Natural killer cell treated with Interleukin-12 subunit alpha and Interleukin-12 subunit beta and Interleukin-15 and Interleukin-18, amount 100 ng/mL, for 72 hours (primary cell): Measurements from ENCODE around the gene CD59. TPM values are rescaled to one million over a fixed set of nuclear protein-coding genes. Genes with fewer than 3 reads are reported as not detected.
"Not testable (repeated sequence)": the region's sequence is repeated elsewhere in the genome, so short reads cannot be mapped to it uniquely, and the experiment has no call there.

Source experiments
- ATAC-seq, 2 donors: fragments of 150-1000 bp; cut with Tn5 transposase in 1 of 2; sonication (Bioruptor Pico), chemical (Tn5 transposase) in 1 of 2; 2 replicates each; pipeline ENCODE4 v1.10.0; 2021
- DNase-seq: peaks from one replicate; pipeline ENCODE4 v3.0.0; 2022; ENCODE audit warnings: low spot score
- H3K27ac Mint-ChIP-seq, 2 donors: 1 replicate in 1 of 2; 2 replicates in 1 of 2; pipeline ENCODE4 v1.8.0; 2022; ENCODE audit warnings: mixed read lengths in 2 of 2, mild to moderate bottlenecking in 1 of 2, moderate library complexity in 1 of 2
- H3K27me3 Mint-ChIP-seq, 2 donors: 1 replicate in 1 of 2; 2 replicates in 1 of 2; pipeline ENCODE4 v1.8.0; 2022; ENCODE audit warnings: mixed read lengths in 2 of 2
- H3K36me3 Mint-ChIP-seq: one replicate; pipeline ENCODE4 v1.8.0; 2022; ENCODE audit warnings: mixed read lengths
- H3K4me1 Mint-ChIP-seq, 2 donors: 1 replicate in 1 of 2; 2 replicates in 1 of 2; pipeline ENCODE4 v1.8.0; 2022; ENCODE audit warnings: low read depth in 2 of 2, mixed read lengths in 2 of 2, mild to moderate bottlenecking in 1 of 2
- H3K4me3 Mint-ChIP-seq: one replicate; pipeline ENCODE4 v1.8.0; 2022; ENCODE audit warnings: mixed read lengths
- H3K9me3 Mint-ChIP-seq: 2 replicates; pipeline ENCODE4 v1.8.0; 2022; ENCODE audit warnings: mixed read lengths
- total RNA-seq, 2 donors: library from RNA; stranded (reverse); gene quantifications; one replicate each; pipeline ENCODE4 v1.2.3, GENCODE V29; 2022

The CD59 gene
- total RNA-seq, 2 donors from 2014 or later: 15.5 to 23.2 TPM

DNA sequence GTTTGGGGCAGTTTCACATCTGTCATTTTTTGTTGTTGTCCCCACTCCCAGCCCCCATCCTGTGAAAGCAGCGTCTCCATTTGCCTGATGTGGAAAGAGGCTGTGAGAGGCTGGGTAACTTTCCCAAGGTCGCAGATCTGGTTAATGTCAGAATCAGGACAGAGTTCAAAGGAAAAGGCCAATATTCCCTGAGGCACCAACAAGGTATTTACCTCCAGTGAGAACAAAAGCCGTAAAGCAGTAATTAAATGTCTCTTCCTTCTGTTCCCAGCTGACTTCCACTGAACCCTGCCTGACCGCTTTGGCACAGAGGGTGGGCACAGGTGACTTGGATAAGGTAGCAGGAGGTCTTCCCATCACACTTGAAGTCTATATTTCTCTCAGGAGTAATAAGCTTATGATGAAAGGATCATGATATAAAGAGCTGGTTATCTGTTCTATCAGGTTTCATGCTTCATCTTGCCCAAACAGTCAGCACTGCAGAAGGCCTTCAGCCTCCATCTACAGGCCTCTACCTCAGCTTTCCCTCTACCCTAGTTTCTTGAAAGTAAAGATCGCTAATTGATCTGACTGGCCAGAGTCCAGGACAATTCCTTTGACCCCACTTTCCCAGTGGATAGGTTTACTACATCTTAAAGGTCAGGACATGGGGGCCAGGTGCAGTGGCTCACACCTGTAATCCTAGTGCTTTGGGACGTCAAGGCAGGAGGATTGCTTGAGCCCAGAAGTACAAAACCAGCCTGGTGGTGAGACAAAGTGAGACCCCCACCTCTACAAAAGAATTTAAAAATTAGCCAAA is 45.0 kb downstream of the CD59 start:
- H3K4me3 Mint-ChIP-seq: no peak overlapping the region
- no peak for DNase-seq
- no peaks in the 10 kb centered on the region for H3K36me3 Mint-ChIP-seq
- H3K9me3 Mint-ChIP-seq: no peaks in the 10 kb centered on the region
- peaks cover 12 to 13% of the 10 kb centered on the region in 2 donors for H3K27me3 Mint-ChIP-seq
- peaks cover 0 to 1% of the 10 kb centered on the region in 2 donors for H3K4me1 Mint-ChIP-seq
- no peak overlapping the region for H3K27ac Mint-ChIP-seq
- no peak for ATAC-seq

DNA sequence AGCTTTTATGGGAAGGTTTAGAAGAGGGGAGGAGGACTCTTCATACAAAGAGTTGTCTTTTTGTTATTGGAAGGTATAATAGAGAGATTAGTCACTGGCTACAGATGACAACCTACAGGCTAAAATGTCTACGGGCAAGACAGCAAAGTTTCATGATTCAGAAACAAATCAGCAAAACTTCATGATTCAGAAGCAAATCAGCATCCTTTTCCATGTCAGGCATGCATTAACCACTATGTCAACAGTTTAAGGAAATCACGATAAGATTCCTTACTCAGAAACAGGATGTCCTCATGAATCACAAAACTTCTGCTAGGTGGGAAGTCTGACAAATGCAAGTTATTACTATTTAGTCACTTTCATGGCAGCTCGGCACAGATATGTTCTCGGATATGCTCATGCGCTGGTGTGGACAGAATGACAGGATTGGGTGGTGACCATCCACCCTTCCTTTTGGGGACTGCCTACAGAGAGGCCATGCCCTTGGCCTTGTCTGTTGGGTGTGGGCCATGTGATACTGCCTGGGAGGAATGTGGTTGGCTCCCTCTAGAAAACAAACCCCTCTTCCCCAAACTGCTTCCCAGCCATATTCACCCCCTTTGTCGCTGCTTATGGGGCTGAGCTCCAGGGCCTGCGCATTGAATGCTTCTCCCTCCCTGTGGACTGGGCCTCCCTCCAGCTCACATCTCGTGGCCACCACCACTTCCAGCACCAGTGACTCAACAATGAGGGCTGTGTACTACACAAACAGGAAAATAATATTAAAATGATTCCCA is 45.7 kb downstream of the CD59 start:
- Mint-ChIP-seq H3K9me3 (no peaks in the 10 kb centered on the region), H3K4me3 (no peak overlapping the region), H3K27me3 (peaks cover 7 to 8% of the 10 kb centered on the region in 2 donors), H3K36me3 (no peaks in the 10 kb centered on the region), H3K4me1 (no peaks in the 10 kb centered on the region), H3K27ac (no peak overlapping the region)
- no peak for DNase-seq
- no peak for ATAC-seq

DNA sequence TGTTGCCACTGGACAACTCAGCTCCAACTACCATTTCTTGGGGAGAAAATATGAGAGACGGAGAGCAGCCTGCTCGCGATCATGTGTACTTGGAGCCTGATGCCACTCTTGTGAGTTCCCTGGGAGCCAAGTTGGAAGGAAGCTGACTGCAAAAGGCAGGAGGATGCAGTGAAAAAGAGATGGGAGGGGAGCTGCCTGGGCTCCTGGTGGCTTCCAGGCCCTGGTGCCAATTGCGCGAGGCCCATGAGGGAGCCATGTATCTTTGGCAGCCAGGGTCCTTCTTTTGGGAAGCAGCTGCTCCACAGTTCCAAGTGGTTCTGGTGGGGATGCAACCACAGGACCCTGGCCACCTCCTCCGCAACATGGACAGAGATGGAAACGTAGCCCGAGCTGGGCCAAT is 46.7 kb downstream of the CD59 start:
- no peaks in the 10 kb centered on the region for H3K36me3 Mint-ChIP-seq
- no peak overlapping the region for H3K27ac Mint-ChIP-seq
- no peaks in the 10 kb centered on the region for H3K4me1 Mint-ChIP-seq
- peaks cover 6 to 10% of the 10 kb centered on the region in 2 donors for H3K27me3 Mint-ChIP-seq
- H3K4me3 Mint-ChIP-seq: no peak overlapping the region
- H3K9me3 Mint-ChIP-seq: no peaks in the 10 kb centered on the region
- DNase-seq: no peak
- ATAC-seq: no peak

DNA sequence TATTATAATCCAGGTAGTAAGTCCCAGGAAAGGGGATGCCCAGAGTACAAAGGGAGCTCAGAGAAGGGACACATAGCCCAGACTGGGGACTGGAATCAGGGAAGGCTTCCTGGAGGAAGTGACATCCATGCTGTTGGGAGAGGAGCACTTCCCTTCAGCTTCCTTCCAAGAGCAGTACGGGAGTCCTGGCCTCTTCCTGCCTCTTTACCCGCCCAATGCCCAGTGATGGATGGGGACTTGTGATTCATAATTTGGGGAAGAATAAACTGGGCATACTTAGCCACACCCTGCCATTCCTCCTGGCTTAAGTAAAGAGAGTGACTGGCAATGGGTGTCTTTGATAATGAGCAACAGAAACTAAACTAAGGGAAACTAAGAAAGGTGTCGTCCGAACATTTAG is 47.1 kb downstream of the CD59 start:
- Mint-ChIP-seq H3K9me3 (no peaks in the 10 kb centered on the region), H3K36me3 (no peaks in the 10 kb centered on the region), H3K4me3 (no peak overlapping the region), H3K27me3 (peaks cover 9 to 14% of the 10 kb centered on the region in 2 donors), H3K4me1 (no peaks in the 10 kb centered on the region), H3K27ac (no peak overlapping the region)
- DNase-seq (no peak), ATAC-seq (no peak)

DNA sequence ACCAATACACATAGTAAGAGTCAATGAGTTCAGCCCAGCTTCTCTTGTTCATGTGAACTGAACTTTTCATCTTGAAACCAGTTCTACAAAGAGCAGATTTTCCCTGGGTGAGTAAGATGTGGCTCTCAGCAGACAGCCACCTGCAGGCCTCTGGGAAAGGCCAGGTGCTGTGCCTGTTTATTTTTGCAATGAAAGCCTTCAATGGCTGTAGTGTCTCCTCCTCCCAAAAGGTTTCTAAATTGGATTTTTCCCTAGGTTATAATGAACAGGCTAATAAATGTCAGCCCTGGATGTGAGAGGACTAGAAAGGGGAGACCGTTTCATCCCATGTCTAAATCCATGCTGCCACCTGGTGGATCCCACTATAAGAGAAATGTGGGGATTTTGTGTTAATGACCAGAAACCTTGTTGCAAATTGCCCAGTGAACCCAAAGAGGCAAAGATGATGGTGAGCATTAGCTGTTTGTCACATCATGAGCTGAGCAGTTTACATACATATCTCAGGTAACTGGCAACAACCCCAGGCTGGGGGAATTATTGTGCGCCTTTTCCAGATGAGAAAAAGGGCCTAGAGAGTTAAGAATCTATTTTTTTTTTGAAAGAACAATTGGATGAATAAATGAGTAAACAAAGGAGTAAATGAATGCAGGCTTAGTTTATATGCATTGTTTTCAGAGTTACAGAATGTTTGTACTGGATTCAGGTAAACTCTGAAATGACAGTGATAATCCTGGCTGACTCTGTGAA is 48.3 kb downstream of the CD59 start:
- H3K27ac Mint-ChIP-seq: no peak overlapping the region
- no peak for ATAC-seq
- no peaks in the 10 kb centered on the region for H3K4me1 Mint-ChIP-seq
- H3K36me3 Mint-ChIP-seq: no peaks in the 10 kb centered on the region
- no peak for DNase-seq
- no peak overlapping the region for H3K4me3 Mint-ChIP-seq
- H3K27me3 Mint-ChIP-seq: peaks cover 11 to 17% of the 10 kb centered on the region in 2 donors
- no peaks in the 10 kb centered on the region for H3K9me3 Mint-ChIP-seq

DNA sequence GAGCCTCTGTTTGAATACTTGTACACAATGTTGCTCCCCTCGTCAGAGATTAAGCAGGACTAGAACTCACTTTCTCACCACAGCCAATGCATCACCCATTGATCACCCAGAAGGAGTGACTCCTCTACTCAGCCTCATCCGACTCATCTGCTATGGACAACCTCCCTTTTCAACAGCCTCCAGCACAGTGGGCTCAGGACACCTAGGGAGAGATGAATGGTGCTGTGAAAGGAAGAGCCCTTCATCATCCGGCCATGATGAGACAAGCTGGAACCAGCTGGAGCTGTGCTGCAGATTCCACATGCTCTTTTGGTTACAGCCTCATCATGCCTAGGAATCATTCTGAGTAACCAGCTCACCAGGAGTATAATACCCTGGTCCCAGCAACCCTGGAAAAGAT is 51.1 kb downstream of the CD59 start:
- DNase-seq: no peak
- Mint-ChIP-seq H3K4me3 (no peak overlapping the region), H3K27me3 (peaks cover 29 to 39% of the 10 kb centered on the region in 2 donors)

DNA sequence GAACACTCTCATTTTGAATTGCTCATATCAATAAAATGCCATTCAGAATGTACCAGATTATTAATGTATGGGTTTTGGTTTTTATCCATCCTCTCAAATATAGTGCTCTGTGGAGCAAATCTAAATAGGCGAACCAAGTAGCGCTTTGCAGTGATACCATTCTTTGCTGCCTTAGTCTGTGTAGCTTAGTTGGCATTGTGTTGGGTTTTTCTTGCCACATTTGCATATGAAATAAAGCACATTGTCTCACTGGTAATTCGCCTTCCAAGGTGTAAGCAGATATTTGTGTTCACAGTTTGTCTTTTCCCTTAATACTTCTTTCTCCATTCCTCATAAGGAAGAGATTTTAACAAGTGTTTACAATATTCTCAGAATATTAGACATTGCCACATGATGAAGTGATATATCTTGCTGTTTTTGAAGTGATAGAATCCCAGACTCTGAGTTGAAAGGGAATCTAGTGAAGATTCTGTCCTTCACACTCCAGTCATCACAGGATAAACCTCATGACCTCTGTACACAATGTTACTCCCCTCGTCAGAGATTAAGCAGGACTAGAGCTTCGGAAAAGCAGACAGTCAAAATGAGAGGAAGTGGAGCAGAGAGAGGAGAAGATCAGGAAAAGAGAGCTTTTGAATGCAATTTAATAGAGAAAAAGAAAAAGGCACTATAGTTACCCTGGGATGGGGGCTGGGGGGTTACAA is 52.1 kb downstream of the CD59 start:
- Mint-ChIP-seq H3K4me3 (no peak overlapping the region), H3K27ac (no peak overlapping the region), H3K36me3 (no peaks in the 10 kb centered on the region), H3K27me3 (peaks cover 34 to 48% of the 10 kb centered on the region in 2 donors), H3K4me1 (no peaks in the 10 kb centered on the region), H3K9me3 (no peaks in the 10 kb centered on the region)
- ATAC-seq: no peak
- DNase-seq: no peak

More for the DNA sequence above, 51.1 kb downstream of the CD59 start:
- no peak for ATAC-seq
- no peaks in the 10 kb centered on the region for H3K4me1 Mint-ChIP-seq
- H3K36me3 Mint-ChIP-seq: no peaks in the 10 kb centered on the region
- H3K27ac Mint-ChIP-seq: no peak overlapping the region
- no peaks in the 10 kb centered on the region for H3K9me3 Mint-ChIP-seq

DNA sequence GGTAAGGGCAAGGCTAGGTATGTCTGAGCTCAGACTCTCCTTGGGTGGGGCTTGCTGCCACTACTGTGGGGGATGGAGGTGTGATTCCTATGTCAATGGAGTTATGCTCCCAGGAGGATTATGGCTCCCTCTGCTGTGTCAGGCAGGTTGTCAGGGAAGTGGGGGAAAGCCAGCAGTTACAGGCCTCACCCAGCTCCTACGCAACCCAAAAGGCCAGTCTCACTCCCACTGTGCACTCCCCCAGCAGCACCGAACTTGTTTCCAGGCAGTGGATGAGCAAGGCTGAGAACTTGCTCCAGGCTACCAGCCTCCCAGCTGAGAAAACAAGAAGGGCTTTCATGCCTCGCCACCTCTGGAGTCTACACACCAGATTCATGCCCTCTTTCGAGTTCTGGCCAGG is 53.8 kb downstream of the CD59 start:
- Mint-ChIP-seq H3K4me1 (no peaks in the 10 kb centered on the region), H3K27ac (no peak overlapping the region), H3K27me3 (peaks cover 48 to 63% of the 10 kb centered on the region in 2 donors), H3K4me3 (no peak overlapping the region), H3K36me3 (no peaks in the 10 kb centered on the region), H3K9me3 (no peaks in the 10 kb centered on the region)
- no peak for DNase-seq
- no peak for ATAC-seq

DNA sequence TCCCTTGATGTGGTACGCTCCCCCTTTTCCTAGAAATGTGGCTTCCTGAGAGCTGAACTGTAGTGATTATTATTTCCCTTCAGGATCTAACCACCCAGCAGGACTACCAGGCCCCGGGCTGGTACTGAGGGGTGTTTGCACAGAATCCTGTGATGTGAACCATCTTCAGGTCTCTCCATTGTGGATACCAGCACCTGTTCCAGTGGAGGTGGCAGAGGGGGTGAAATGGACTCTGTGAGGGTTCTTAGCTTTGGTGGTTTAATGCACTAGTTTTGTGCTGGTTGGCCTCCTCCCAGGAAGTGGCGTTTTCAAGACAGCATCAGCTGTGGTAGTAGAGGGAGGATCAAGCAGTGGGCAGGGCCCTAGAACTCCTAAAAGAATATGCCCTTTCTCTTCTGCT is 54.2 kb downstream of the CD59 start:
- H3K9me3 Mint-ChIP-seq: no peaks in the 10 kb centered on the region
- H3K4me1 Mint-ChIP-seq: no peaks in the 10 kb centered on the region
- H3K4me3 Mint-ChIP-seq: no peak overlapping the region
- ATAC-seq (no peak), DNase-seq (no peak)
- no peak overlapping the region for H3K27ac Mint-ChIP-seq
- H3K27me3 Mint-ChIP-seq: peaks cover 52 to 67% of the 10 kb centered on the region in 2 donors
- no peaks in the 10 kb centered on the region for H3K36me3 Mint-ChIP-seq

DNA sequence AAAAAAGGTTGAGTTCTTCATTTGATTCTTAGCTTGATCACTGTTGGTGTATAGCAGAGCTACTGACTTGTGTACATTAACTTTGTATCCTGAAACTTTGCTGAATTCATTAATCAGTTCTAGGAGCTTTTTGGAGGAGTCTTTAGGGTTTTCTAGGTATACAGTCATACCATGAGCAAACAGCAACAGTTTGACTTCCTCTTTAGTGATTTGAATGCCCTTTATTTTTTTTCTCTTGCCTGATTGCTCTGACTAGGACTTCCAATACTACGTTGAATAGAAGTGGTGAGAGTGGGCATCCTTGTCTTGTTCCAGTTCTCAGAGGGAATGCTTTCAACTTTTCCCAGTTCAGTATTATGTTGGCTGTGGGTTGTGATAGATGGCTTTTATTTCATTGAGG is 57.6 kb downstream of the CD59 start:
- ATAC-seq, H3K36me3 Mint-ChIP-seq, H3K27ac Mint-ChIP-seq, H3K4me3 Mint-ChIP-seq, DNase-seq, H3K4me1 Mint-ChIP-seq, H3K9me3 Mint-ChIP-seq: not testable (repeated sequence)
- H3K27me3 Mint-ChIP-seq: peaks cover 49 to 62% of the 10 kb centered on the region in 2 donors

DNA sequence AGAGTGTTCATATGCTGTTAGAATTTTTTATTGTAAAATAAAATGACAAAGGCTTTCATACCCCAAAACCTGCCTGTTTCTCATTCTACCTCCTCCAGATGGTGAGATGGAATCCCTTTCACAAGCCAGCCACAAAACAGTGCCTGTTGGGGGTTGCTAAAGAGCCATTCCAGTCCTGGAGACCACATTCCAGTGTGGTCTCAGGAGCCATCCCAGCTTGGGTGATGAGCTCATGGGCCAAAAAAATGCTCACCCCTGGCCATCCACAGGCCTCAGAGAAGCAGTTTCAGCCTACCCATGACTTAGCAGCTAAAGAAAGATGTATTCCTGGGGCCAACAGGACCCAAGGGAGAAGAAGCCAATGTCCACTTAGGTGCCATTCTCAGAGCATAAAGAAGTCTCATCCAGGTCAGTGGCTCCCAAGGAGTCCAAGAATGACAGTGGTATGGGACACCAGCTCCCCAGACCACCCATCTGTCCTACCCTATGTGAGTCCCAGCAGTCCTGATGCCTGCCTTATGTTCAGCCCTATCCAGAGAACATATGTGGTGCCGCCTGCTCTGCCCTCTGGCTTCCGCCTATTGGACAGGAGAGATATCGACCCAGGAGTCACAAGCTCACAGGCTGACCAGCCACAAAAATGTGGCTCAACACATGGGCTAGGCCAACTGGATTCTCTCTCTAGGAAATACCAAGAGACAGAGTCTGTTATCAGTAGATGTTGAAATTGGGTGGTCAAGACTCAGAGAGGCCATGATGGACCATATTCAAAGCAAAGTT is 62.0 kb downstream of the CD59 start:
- H3K27ac Mint-ChIP-seq: no peak overlapping the region
- H3K27me3 Mint-ChIP-seq: peaks cover 30 to 51% of the 10 kb centered on the region in 2 donors
- DNase-seq (no peak), ATAC-seq (no peak)
- H3K4me3 Mint-ChIP-seq: no peak overlapping the region
- no peaks in the 10 kb centered on the region for H3K4me1 Mint-ChIP-seq
- no peaks in the 10 kb centered on the region for H3K9me3 Mint-ChIP-seq
- no peaks in the 10 kb centered on the region for H3K36me3 Mint-ChIP-seq

DNA sequence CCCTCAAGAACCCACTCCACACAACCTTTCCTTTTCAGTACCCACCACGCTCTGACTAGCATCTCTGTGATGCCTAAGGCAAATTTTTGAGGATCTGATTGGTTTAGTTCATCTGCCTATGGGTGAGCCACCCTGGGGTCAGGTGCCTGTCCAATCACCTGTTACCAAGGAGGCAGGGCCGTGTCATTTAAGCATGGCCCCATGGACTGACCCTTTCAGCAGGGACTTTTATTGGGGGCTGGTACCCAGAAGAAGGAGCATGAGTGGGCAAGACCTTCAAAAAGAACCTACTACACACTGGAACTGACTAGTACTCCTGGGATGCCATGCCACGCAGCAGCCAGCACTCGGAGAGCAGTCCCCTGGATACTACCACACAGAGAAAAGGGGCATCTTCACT is 64.0 kb downstream of the CD59 start:
- no peak for ATAC-seq
- Mint-ChIP-seq H3K27ac (no peak overlapping the region), H3K9me3 (no peaks in the 10 kb centered on the region)

More for the DNA sequence above, 64.0 kb downstream of the CD59 start:
- Mint-ChIP-seq H3K27me3 (peaks cover 14 to 42% of the 10 kb centered on the region in 2 donors), H3K4me3 (no peak overlapping the region), H3K4me1 (no peaks in the 10 kb centered on the region), H3K36me3 (no peaks in the 10 kb centered on the region)
- no peak for DNase-seq
